Panc1 (cell line): Measurements from ENCODE around the gene ARHGEF10L. TPM values are rescaled to one million over a fixed set of nuclear protein-coding genes. Genes with fewer than 3 reads are reported as not detected.
"Not testable (repeated sequence)": the region's sequence is repeated elsewhere in the genome, so short reads cannot be mapped to it uniquely, and the experiment has no call there.

Experiments
- ATAC-seq: fragments of 200-7000 bp; cut with Tn5 transposase; 2 replicates; pipeline ENCODE4 v1.9.1; 2020; ENCODE audit warnings: mild to moderate bottlenecking, moderate library complexity
- BruUV-seq: library from RNA; stranded (reverse); fragments of 400-500 nt; replicated peaks from 2 replicates; lab custom pipeline; 2021; lab: Mats Ljungman, UMichigan
- CTCF ChIA-PET: fragments of 300-600 bp; sonication (Branson Sonifier 250); formaldehyde crosslinking; loops from one replicate; lab custom pipeline; 2022; ENCODE audit warnings: antibody characterized with exemption; lab: Charles Lee
- POLR2A ChIA-PET: fragments of 300-600 bp; sonication (Branson Sonifier 250); formaldehyde crosslinking; loops from one replicate; lab custom pipeline; 2022; ENCODE audit warnings: antibody characterized with exemption; lab: Charles Lee
- DNase-seq: peaks from one replicate; pipeline ENCODE4 v3.0.0-alpha.2; 2010; ENCODE audit warnings: low read depth, low spot score
- H3K27ac ChIP-seq: 2 replicates; pipeline ENCODE4 v1.5.1; 2011; ENCODE audit warnings: mild to moderate bottlenecking, low read length, inconsistent platforms
- H3K27me3 ChIP-seq: fragments of 200-500 bp; sonication (Bioruptor generic); 2 replicates; pipeline ENCODE4 v1.6.0; 2014; ENCODE audit warnings: low read length, inconsistent platforms; ENCODE audit not compliant: control insufficient read depth, insufficient read depth
- H3K36me3 ChIP-seq: fragments of 200-500 bp; sonication (Bioruptor generic); 2 replicates; pipeline ENCODE4 v1.5.1; 2014; ENCODE audit warnings: inconsistent platforms, mild to moderate bottlenecking, low read length, moderate library complexity; ENCODE audit not compliant: control insufficient read depth, insufficient read depth
- H3K4me1 ChIP-seq: 2 replicates; pipeline ENCODE4 v1.5.1; 2011; ENCODE audit warnings: inconsistent platforms, mild to moderate bottlenecking, low read length, moderate library complexity; ENCODE audit not compliant: control insufficient read depth, insufficient read depth
- H3K4me3 ChIP-seq, 2 experiments: 2 replicates each; pipeline ENCODE4 v1.5.1; 2011 to 2012; ENCODE audit warnings: low read depth in 2 of 2, low read length in 2 of 2, mild to moderate bottlenecking in 2 of 2, inconsistent platforms in 1 of 2, moderate library complexity in 1 of 2
- H3K9me3 ChIP-seq: fragments of 200-500 bp; sonication (Bioruptor generic); 2 replicates; pipeline ENCODE4 v1.5.1; 2014; ENCODE audit warnings: low read depth, mild to moderate bottlenecking, inconsistent platforms, low read length, moderate library complexity; ENCODE audit not compliant: control insufficient read depth, insufficient read depth
- CTCF ChIP-seq: fragments of 450-650 bp; IDR thresholded peaks from 2 replicates; pipeline ENCODE4 v1.5.1; 2017; ENCODE audit warnings: mild to moderate bottlenecking
- POLR2AphosphoS5 ChIP-seq: IDR thresholded peaks from 2 replicates; pipeline ENCODE4 v1.6.1; 2012; ENCODE audit warnings: mild to moderate bottlenecking, low read depth, low read length, moderate library complexity
- REST ChIP-seq, 2 experiments: IDR thresholded peaks; 2 replicates each; pipeline ENCODE4 v1.6.1; 2011 to 2012; ENCODE audit warnings: low read depth in 2 of 2, control low read depth in 1 of 2, low read length in 1 of 2, mild to moderate bottlenecking in 1 of 2, moderate library complexity in 1 of 2; ENCODE audit not compliant: insufficient read depth in 1 of 2
- SIN3A ChIP-seq: IDR thresholded peaks from 2 replicates; pipeline ENCODE4 v1.6.1; 2012; ENCODE audit warnings: low read depth, mild to moderate bottlenecking, low read length, moderate library complexity, borderline replicate concordance; ENCODE audit not compliant: insufficient read depth
- TCF7L2 ChIP-seq: IDR thresholded peaks from 2 replicates; pipeline ENCODE4 v1.6.1; 2011; ENCODE audit warnings: mild to moderate bottlenecking, low read depth, low read length, inconsistent platforms
- in situ Hi-C: cut with HindIII; loops from 2 replicates; pipeline ENCODE4 v1.10.0; 2016; ENCODE audit warnings: low sequenced_read_pairs, low pct_unique_long_range_greater_than_20kb
- intact Hi-C: fragments of 100-400 bp; cut with micrococcal nuclease; formaldehyde crosslinking; loops from one replicate; pipeline ENCODE4 v1.10.0; 2022; ENCODE audit not compliant: unreplicated experiment
- total RNA-seq: library from RNA; stranded (reverse); gene quantifications from one replicate; pipeline ENCODE4 v1.2.1, GENCODE V29; 2021; ENCODE audit not compliant: unreplicated experiment

ARHGEF10L gene
- total RNA-seq, 1 experiment from 2014 or later, result 5.9 TPM

GRCh38 chr1:17503146-17503545 lies 36.4 kb upstream of the ARHGEF10L start:
- BruUV-seq, result no TSS peak
- Histone ChIP-seq H3K4me1 (peaks cover 2% of the 10 kb centered on the region; the same call in 1 of the 2 replicates), H3K36me3 (no peaks in the 10 kb centered on the region), H3K9me3 (no peaks in the 10 kb centered on the region), H3K27ac (no peak overlapping the region), H3K4me3 (no peak overlapping the region), H3K27me3 (no peaks in the 10 kb centered on the region)
- CTCF ChIA-PET, result interaction anchor here (1.0 to 1.7 kb wide), 3 partner anchors 80 to 104 kb away, joined by 3 to 26 read pairs (median 6); no protein-coding TSS in a partner anchor
- DNase-seq (no peak), ATAC-seq (no peak)
- in situ Hi-C loops (no loop called here), intact Hi-C loops (loop anchor here (2.0 kb wide), 1 partner anchor 104 kb away; no protein-coding TSS in a partner anchor)
- no peak for TF ChIP-seq SIN3A
- TF ChIP-seq CTCF, result no peak
- TF ChIP-seq REST (IDR thresholded peaks at IDR 0.05; ENCODE audit: insufficient read depth in 1 of 2, low read depth in 2 of 2, low read length in 1 of 2), result no peak
- TF ChIP-seq TCF7L2, result no peak
- TF ChIP-seq POLR2AphosphoS5, result no peak
- POLR2A ChIA-PET, result no interaction called here

DNA sequence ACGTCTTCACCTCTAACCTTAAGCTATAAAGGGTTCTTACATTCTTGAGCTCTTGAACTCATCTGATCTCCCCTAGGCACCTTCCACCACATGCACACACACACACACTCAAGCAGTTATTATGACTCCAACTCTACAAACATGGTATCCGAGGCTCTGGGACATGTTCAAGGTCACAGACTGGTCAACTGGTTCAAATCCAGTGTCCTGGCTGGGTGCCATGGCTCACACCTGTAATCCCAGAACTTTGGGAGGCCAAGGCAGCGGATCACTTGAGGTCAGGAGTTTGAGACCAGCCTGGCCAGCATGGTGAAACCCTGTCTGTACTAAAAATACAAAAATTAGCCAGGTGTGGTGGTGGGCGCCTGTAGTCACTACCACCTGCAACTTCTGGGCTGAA lies 32.3 kb upstream of the ARHGEF10L start:
- H3K27me3 ChIP-seq, intact Hi-C loops, H3K36me3 ChIP-seq, H3K9me3 ChIP-seq, in situ Hi-C loops, H3K4me1 ChIP-seq, H3K27ac ChIP-seq, H3K4me3 ChIP-seq, BruUV-seq, DNase-seq, ATAC-seq: not testable (repeated sequence)
- ChIA-PET POLR2A (interaction anchor here (0.5 kb wide), 1 partner anchor 41 kb away, joined by 3 read pairs; no protein-coding TSS in a partner anchor), CTCF (interaction anchor here (0.5 to 0.6 kb wide), 3 partner anchors 25 to 99 kb away, joined by 3 to 14 read pairs (median 4); no protein-coding TSS in a partner anchor)

GRCh38 chr1:17507915-17508314 lies 31.6 kb upstream of the ARHGEF10L start:
- ATAC-seq (peak; percentile 76), DNase-seq (no peak)
- Histone ChIP-seq H3K9me3 (no peaks in the 10 kb centered on the region), H3K36me3 (no peaks in the 10 kb centered on the region), H3K4me3 (no peak overlapping the region), H3K4me1 (no peaks in the 10 kb centered on the region), H3K27ac (no peak overlapping the region), H3K27me3 (no peaks in the 10 kb centered on the region)
- TF ChIP-seq SIN3A, result no peak
- TF ChIP-seq TCF7L2, result no peak
- TF ChIP-seq CTCF, result no peak
- no peak for TF ChIP-seq REST (IDR thresholded peaks at IDR 0.05; ENCODE audit: insufficient read depth in 1 of 2, low read depth in 2 of 2, low read length in 1 of 2)
- TF ChIP-seq POLR2AphosphoS5, result no peak
- intact Hi-C loops, result loop anchor here (1.0 kb wide), 1 partner anchor 23 kb away; no protein-coding TSS in a partner anchor
- BruUV-seq, result no TSS peak
- in situ Hi-C loops, result no loop called here
- ChIA-PET CTCF (interaction anchor here (0.6 kb wide), 2 partner anchors 25 to 40 kb away, joined by 4 to 14 read pairs; no protein-coding TSS in a partner anchor), POLR2A (no interaction called here)
